Kidney (tissue), 14 donors: ENCODE measurements around the gene TTC31. TPM values are rescaled to one million over a fixed set of nuclear protein-coding genes. Genes with fewer than 3 reads are reported as not detected.

ENCODE experiments used
- DNase-seq, 5 donors: peaks; one replicate each; pipeline ENCODE4 v3.0.0-alpha.2; 2013 to 2020
- FAIRE-seq: peaks from 2 replicates; lab custom pipeline; 2012; peaks lifted over from hg19 to GRCh38; lab: Jason Lieb, UNC
- H3K27ac ChIP-seq, 2 donors: one replicate each; pipeline ENCODE4 v1.7.0; 2013; ENCODE audit warnings: low read depth in 2 of 2, low read length in 2 of 2, inconsistent platforms in 1 of 2
- H3K27me3 ChIP-seq: one replicate; pipeline ENCODE4 v1.7.1; 2013; ENCODE audit warnings: low read length, inconsistent platforms; ENCODE audit not compliant: control insufficient read depth, insufficient read depth
- H3K36me3 ChIP-seq, 3 donors: one replicate each; pipeline versions ENCODE4 v1.7.0 to v1.7.1; 2013; ENCODE audit warnings: low read length in 3 of 3, control low read depth in 1 of 3, inconsistent platforms in 1 of 3; ENCODE audit not compliant: insufficient read depth in 3 of 3, control insufficient read depth in 2 of 3
- H3K4me1 ChIP-seq, 3 donors: one replicate each; pipeline versions ENCODE4 v1.7.0 to v1.7.1; 2013; ENCODE audit warnings: low read length in 3 of 3, inconsistent platforms in 1 of 3, low read depth in 1 of 3; ENCODE audit not compliant: control insufficient read depth in 2 of 3, insufficient read depth in 2 of 3
- H3K4me3 ChIP-seq, 3 donors: one replicate each; pipeline versions ENCODE4 v1.7.0 to v1.8.1; 2013; ENCODE audit warnings: low read length in 3 of 3, control low read depth in 1 of 3, inconsistent platforms in 1 of 3
- H3K9ac ChIP-seq, 3 donors: one replicate each; pipeline versions ENCODE4 v1.7.0 to v1.7.1; 2013; ENCODE audit warnings: low read length in 3 of 3, control low read depth in 1 of 3, inconsistent platforms in 1 of 3
- H3K9me3 ChIP-seq, 3 donors: one replicate each; pipeline versions ENCODE4 v1.7.0 to v1.7.1; 2013; ENCODE audit warnings: low read length in 3 of 3, control low read depth in 1 of 3, inconsistent platforms in 1 of 3; ENCODE audit not compliant: control insufficient read depth in 2 of 3, insufficient read depth in 1 of 3
- intact Hi-C: fragments of 100-400 bp; cut with DNase I; formaldehyde crosslinking; loops from one replicate; pipeline ENCODE4 v1.11.1; 2022
- polyA plus RNA-seq: library from polyadenylated mRNA; stranded (reverse); fragments of 350-450 nt; fragmentation: Illumina TruSeq; extraction: RNeasy Lipid Tissue Mini Kit (QIAGEN cat#74804); gene quantifications from one replicate; pipeline ENCODE4 v1.2.3, GENCODE V29; 2014; ENCODE audit warnings: low read depth, low replicate concordance; ENCODE audit not compliant: insufficient read depth
- total RNA-seq: library from RNA; stranded (reverse); fragmentation: NEBNext Ultra II Directional; extraction: Animal tissue kit (Norgen Biotek cat#: 25700); gene quantifications from one replicate; pipeline ENCODE4 v1.2.1, GENCODE V29; 2021
- TF ChIP-seq, protein P1 (sequence below): IDR thresholded peaks from 3 replicates; pipeline ENCODE4 v1.5.1; 2012; ENCODE audit warnings: mild to moderate bottlenecking, moderate library complexity, borderline replicate concordance; ENCODE audit not compliant: insufficient read depth; ENCODE audit errors: extremely low read depth
- donor health status: control.
- donor health status: control.
- donor health status: control.
- donor health status: control.
- donor health status: control.
- donor health status: DM: yes; HTN: yes; CAD: no.
- donor health status: Normal renal cell carcinoma (clear cell type).

The TTC31 gene
- total and polyA plus RNA-seq, 2 donors from 2014 or later: 11.5 to 29.1 TPM

DNA sequence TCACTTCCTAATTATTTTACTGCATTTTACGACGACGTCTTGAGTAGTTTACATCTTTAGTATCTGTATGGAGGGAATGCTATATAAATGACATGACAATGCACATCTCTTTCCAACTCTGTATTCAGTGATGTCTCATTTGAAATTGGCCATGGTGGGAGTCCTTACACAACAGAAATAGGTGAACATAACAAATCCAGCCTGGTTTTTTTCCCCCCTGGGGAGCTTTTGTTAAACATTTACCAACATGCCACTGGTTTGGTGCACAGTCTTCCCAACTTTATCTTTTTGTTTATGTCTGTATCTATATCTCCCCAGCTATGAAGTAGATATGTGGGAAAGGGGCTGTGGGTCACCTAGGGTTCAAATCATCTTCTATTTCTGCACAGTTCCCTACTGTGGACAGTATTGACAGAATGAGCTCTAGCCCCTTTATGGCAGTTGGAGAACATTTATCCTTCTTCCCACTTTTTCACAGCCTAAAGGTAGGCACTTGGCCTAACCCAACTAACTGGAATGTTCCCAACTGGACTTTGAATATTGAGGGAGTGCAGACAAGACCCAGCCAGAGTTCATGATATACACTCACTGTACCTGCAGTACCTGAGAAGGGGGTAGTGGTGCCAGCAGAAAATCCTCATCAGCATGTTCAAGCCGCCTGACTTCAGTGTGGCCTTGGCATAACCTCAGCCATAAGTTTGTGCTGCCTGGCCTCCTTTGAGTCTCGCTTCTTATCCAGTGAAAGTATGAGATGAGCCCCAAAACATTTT is 35.5 kb upstream of the TTC31 start:
- intact Hi-C loops: no loop called here
- Histone ChIP-seq H3K4me1 (peaks cover 0 to 16% (median 0%) of the 10 kb centered on the region in 3 donors), H3K27me3 (no peaks in the 10 kb centered on the region), H3K9ac (no peak overlapping the region), H3K4me3 (no peak overlapping the region), H3K9me3 (no peaks in the 10 kb centered on the region), H3K27ac (peak overlapping the region in 1 of 2 donors; percentile 67), H3K36me3 (no peaks in the 10 kb centered on the region)
- DNase-seq (no peak), FAIRE-seq (no peak)
- TF ChIP-seq, protein P1, sequence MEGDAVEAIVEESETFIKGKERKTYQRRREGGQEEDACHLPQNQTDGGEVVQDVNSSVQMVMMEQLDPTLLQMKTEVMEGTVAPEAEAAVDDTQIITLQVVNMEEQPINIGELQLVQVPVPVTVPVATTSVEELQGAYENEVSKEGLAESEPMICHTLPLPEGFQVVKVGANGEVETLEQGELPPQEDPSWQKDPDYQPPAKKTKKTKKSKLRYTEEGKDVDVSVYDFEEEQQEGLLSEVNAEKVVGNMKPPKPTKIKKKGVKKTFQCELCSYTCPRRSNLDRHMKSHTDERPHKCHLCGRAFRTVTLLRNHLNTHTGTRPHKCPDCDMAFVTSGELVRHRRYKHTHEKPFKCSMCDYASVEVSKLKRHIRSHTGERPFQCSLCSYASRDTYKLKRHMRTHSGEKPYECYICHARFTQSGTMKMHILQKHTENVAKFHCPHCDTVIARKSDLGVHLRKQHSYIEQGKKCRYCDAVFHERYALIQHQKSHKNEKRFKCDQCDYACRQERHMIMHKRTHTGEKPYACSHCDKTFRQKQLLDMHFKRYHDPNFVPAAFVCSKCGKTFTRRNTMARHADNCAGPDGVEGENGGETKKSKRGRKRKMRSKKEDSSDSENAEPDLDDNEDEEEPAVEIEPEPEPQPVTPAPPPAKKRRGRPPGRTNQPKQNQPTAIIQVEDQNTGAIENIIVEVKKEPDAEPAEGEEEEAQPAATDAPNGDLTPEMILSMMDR: no peak

DNA sequence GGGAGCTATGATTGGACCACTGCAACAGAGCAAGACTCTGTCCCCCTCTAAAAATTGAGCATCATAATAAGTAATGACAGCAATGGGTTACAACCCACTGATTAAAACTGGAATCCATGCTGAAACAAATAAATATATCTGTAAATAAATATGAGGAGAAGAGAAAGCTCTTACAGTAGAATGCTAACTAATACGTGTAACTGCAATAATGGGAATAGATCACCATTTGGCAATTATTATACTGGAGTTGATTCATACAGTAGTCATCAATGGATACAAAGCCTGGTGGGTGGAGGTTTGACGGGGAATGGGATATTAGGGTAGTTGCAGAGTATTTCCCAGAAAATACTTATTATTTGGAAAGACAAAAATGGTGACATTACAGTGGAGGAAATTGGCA is 34.1 kb upstream of the TTC31 start:
- H3K4me3 ChIP-seq: no peak overlapping the region
- DNase-seq (no peak), FAIRE-seq (no peak)
- H3K27me3 ChIP-seq: no peaks in the 10 kb centered on the region
- intact Hi-C loops: no loop called here
- no peaks in the 10 kb centered on the region for H3K36me3 ChIP-seq
- no peak overlapping the region for H3K9ac ChIP-seq
- H3K4me1 ChIP-seq: peaks cover 0 to 10% (median 0%) of the 10 kb centered on the region in 3 donors
- no peaks in the 10 kb centered on the region for H3K9me3 ChIP-seq
- H3K27ac ChIP-seq: no peak overlapping the region
- TF ChIP-seq, protein P1: no peak

DNA sequence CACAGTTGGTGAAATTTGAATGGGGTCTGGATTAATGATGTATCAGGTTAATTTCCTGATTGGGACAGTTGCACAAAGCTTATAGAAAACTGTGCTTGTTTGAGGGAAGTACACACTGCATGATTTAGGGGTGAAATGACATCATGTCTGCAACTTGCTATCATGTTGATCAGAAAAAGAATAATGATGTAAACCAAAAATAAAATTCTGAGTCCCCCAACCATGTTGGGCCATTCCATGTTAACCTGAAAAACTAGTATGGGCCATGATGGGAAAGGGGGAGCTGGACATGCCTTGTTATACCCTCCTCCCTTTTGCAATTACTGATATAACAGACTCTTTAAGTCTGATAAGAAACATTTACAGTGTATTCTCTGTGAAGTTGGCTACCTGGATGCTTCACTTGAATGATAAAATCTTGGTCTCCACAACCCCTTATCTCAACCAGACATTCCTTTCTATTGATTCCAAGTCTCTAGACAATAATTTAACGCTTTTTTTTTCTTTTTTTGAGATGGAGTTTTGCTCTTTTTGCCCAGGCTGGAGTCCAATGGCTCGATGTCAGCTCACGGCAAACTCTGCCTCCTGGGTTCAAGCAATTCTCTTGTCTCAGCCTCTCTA is 32.2 kb upstream of the TTC31 start:
- intact Hi-C loops: no loop called here
- Histone ChIP-seq H3K27me3 (no peaks in the 10 kb centered on the region), H3K4me1 (peaks cover 0 to 5% (median 5%) of the 10 kb centered on the region in 3 donors), H3K27ac (no peak overlapping the region), H3K9ac (no peak overlapping the region), H3K4me3 (no peak overlapping the region), H3K36me3 (no peaks in the 10 kb centered on the region), H3K9me3 (no peaks in the 10 kb centered on the region)
- DNase-seq (no peak), FAIRE-seq (no peak)
- TF ChIP-seq, protein P1: no peak
